Activated CD8-positive, alpha-beta memory T cell treated with anti-CD3 and anti-CD28 coated beads for 48 hours (primary cell): Measurements from ENCODE around the gene WDR75.

Source experiments
- DNase-seq, 3 experiments: peaks; one replicate each; pipeline ENCODE4 v3.0.0-alpha.2; 2020; ENCODE audit warnings: low read depth in 2 of 3, low spot score in 2 of 3

The WDR75 gene

GRCh38 chr2:189498205-189498604, 56.9 kb downstream of the WDR75 start:
- no peak for DNase-seq

GRCh38 chr2:189499137-189499536, 57.9 kb downstream of the WDR75 start:
- DNase-seq, result no peak

- no peak for DNase-seq
Observed at GRCh38 chr2:189500456-189501160, 59.3 kb downstream of the WDR75 start.

GRCh38 chr2:189501487-189501886, 60.2 kb downstream of the WDR75 start:
- DNase-seq, result no peak

- no peak for DNase-seq
Observed at GRCh38 chr2:189502714-189503113, 61.4 kb downstream of the WDR75 start.

GRCh38 chr2:189504238-189504637, 63.0 kb downstream of the WDR75 start:
- no peak for DNase-seq

- DNase-seq, result no peak
Observed at GRCh38 chr2:189505492-189505891, 64.2 kb downstream of the WDR75 start.

- DNase-seq, result no peak
Observed at GRCh38 chr2:189506514-189506976, 65.3 kb downstream of the WDR75 start.

GRCh38 chr2:189511210-189511959, 70.1 kb downstream of the WDR75 start:
- DNase-seq, result no peak

GRCh38 chr2:189511960-189512319, 70.7 kb downstream of the WDR75 start:
- DNase-seq, result no peak

- no peak for DNase-seq
Observed at GRCh38 chr2:189512879-189513278, 71.6 kb downstream of the WDR75 start.

- DNase-seq, result no peak
Observed at GRCh38 chr2:189514104-189514503, 72.8 kb downstream of the WDR75 start.

- no peak for DNase-seq
Observed at GRCh38 chr2:189515264-189515663, 74.0 kb downstream of the WDR75 start.

- DNase-seq, result no peak
Observed at GRCh38 chr2:189516546-189516945, 75.3 kb downstream of the WDR75 start.

GRCh38 chr2:189517847-189518535, 76.7 kb downstream of the WDR75 start:
- DNase-seq, result no peak

- DNase-seq, result no peak
Observed at GRCh38 chr2:189519631-189520387, 78.5 kb downstream of the WDR75 start.

- no peak for DNase-seq
Observed at GRCh38 chr2:189521699-189522434, 80.6 kb downstream of the WDR75 start.

- no peak for DNase-seq
Observed at GRCh38 chr2:189522435-189523151, 81.3 kb downstream of the WDR75 start.

GRCh38 chr2:189524746-189525145, 83.5 kb downstream of the WDR75 start:
- no peak for DNase-seq
